ENCODE data around the gene GRK5.

Gene GRK5

GRCh38 chr10:119250641-119251314 lies 43.4 kb downstream of the GRK5 start:
- H3K4me3 ChIP-seq (ENCODE audit: low read length, poor library complexity, severe bottlenecking) = no peak overlapping the region
- H3K4me2 ChIP-seq (ENCODE audit: low read depth, low read length, poor library complexity, severe bottlenecking) = no peak overlapping the region

GRCh38 chr10:119251315-119251708 lies 43.9 kb downstream of the GRK5 start:
- H3K36me3 ChIP-seq (ENCODE audit: insufficient read depth, low read length) = 0 out of 2 replicates have a peak, but pooled peaks cover 3% of the 10 kb centered on the region
- H3K4me2 ChIP-seq (ENCODE audit: low read depth, low read length, poor library complexity, severe bottlenecking) = no peak overlapping the region
- H2AFZ ChIP-seq (ENCODE audit: low read length) = no peak overlapping the region
- peaks cover 4% of the 10 kb centered on the region; the same call in 1 of the 2 replicates for H3K79me2 ChIP-seq (ENCODE audit: insufficient read depth, low read length)
- H3K4me3 ChIP-seq (ENCODE audit: low read length, poor library complexity, severe bottlenecking) = no peak overlapping the region
- no peaks in the 10 kb centered on the region for H3K9me3 ChIP-seq (ENCODE audit: insufficient read depth, low read depth, low read length)
- no peaks in the 10 kb centered on the region for H3K9me2 ChIP-seq (replicated peaks; ENCODE audit: low read depth, low read length)
- no peaks in the 10 kb centered on the region for H3F3A ChIP-seq (ENCODE audit: low read depth)
- TF ChIP-seq EZH2phosphoT487 (IDR thresholded peaks at IDR 0.05; ENCODE audit: borderline replicate concordance) (no peak), CTCF (conservative IDR thresholded peaks at IDR 0.05; ENCODE audit: low read length) (no peak)
- no peak overlapping the region for H3K9ac ChIP-seq (ENCODE audit: low read depth, low read length, poor library complexity, severe bottlenecking)
- H3K4me1 ChIP-seq (ENCODE audit: insufficient read depth, low read length, poor library complexity, severe bottlenecking) = no peaks in the 10 kb centered on the region
- no peaks in the 10 kb centered on the region for H3K27me3 ChIP-seq (ENCODE audit: insufficient read depth, low read length, poor library complexity, severe bottlenecking)
- peaks cover 2% of the 10 kb centered on the region for H4K20me1 ChIP-seq (ENCODE audit: insufficient read depth, low read length, poor library complexity, severe bottlenecking)

More at GRCh38 chr10:119250641-119251314, 43.4 kb downstream of the GRK5 start:
- Histone ChIP-seq H3K36me3 (ENCODE audit: insufficient read depth, low read length) (0 out of 2 replicates have a peak, but pooled peaks cover 3% of the 10 kb centered on the region), H3K9me2 (replicated peaks; ENCODE audit: low read depth, low read length) (no peaks in the 10 kb centered on the region), H3K79me2 (ENCODE audit: insufficient read depth, low read length) (peaks cover 4% of the 10 kb centered on the region; the same call in 1 of the 2 replicates), H3K9ac (ENCODE audit: low read depth, low read length, poor library complexity, severe bottlenecking) (no peak overlapping the region), H2AFZ (ENCODE audit: low read length) (no peak overlapping the region), H4K20me1 (ENCODE audit: insufficient read depth, low read length, poor library complexity, severe bottlenecking) (peaks cover 4% of the 10 kb centered on the region), H3K4me1 (ENCODE audit: insufficient read depth, low read length, poor library complexity, severe bottlenecking) (no peaks in the 10 kb centered on the region), H3K9me3 (ENCODE audit: insufficient read depth, low read depth, low read length) (no peaks in the 10 kb centered on the region), H3F3A (ENCODE audit: low read depth) (no peaks in the 10 kb centered on the region), H3K27me3 (ENCODE audit: insufficient read depth, low read length, poor library complexity, severe bottlenecking) (no peaks in the 10 kb centered on the region)
- TF ChIP-seq EZH2phosphoT487 (IDR thresholded peaks at IDR 0.05; ENCODE audit: borderline replicate concordance) = no peak
- no peak for TF ChIP-seq CTCF (conservative IDR thresholded peaks at IDR 0.05; ENCODE audit: low read length)

- no peak for TF ChIP-seq EZH2phosphoT487 (IDR thresholded peaks at IDR 0.05; ENCODE audit: borderline replicate concordance)
- no peak for TF ChIP-seq CTCF (conservative IDR thresholded peaks at IDR 0.05; ENCODE audit: low read length)
- Histone ChIP-seq H3K4me1 (ENCODE audit: insufficient read depth, low read length, poor library complexity, severe bottlenecking) (no peaks in the 10 kb centered on the region), H3K4me3 (ENCODE audit: low read length, poor library complexity, severe bottlenecking) (no peak overlapping the region), H3K36me3 (ENCODE audit: insufficient read depth, low read length) (no peaks in the 10 kb centered on the region), H3K27me3 (ENCODE audit: insufficient read depth, low read length, poor library complexity, severe bottlenecking) (no peaks in the 10 kb centered on the region), H3K4me2 (ENCODE audit: low read depth, low read length, poor library complexity, severe bottlenecking) (no peak overlapping the region), H3F3A (ENCODE audit: low read depth) (no peaks in the 10 kb centered on the region), H3K9me3 (ENCODE audit: insufficient read depth, low read depth, low read length) (peaks cover 4% of the 10 kb centered on the region; the same call in 1 of the 2 replicates), H3K9ac (ENCODE audit: low read depth, low read length, poor library complexity, severe bottlenecking) (no peak overlapping the region), H3K9me2 (replicated peaks; ENCODE audit: low read depth, low read length) (no peaks in the 10 kb centered on the region), H3K79me2 (ENCODE audit: insufficient read depth, low read length) (no peaks in the 10 kb centered on the region; the same call in 1 of the 2 replicates), H2AFZ (ENCODE audit: low read length) (no peak overlapping the region), H4K20me1 (ENCODE audit: insufficient read depth, low read length, poor library complexity, severe bottlenecking) (no peaks in the 10 kb centered on the region)
Observed at GRCh38 chr10:119252051-119252465, 44.7 kb downstream of the GRK5 start.

All from Loucy (cell line).